HG02884 (cell line): Measurements from ENCODE around the gene AMPH.

Experiments used
- ATAC-seq: cut with Tn5 transposase; IDR thresholded peaks from one replicate; pipeline ENCODE4 v1.9.1; 2021; ENCODE audit warnings: mild to moderate bottlenecking, moderate library complexity; ENCODE audit not compliant: unreplicated experiment

Gene AMPH

GRCh38 chr7:38630720-38631673 lies at the start of gene AMPH:
AMPH (minus strand) TSS chr7:38631373; CDS start chr7:38631351, 22 bp downstream.
- no peak for ATAC-seq

- ATAC-seq = no peak
These were observed 48.2 kb upstream of the AMPH start for GRCh38 chr7:38679419-38679818.

- no peak for ATAC-seq
These were observed 47.5 kb upstream of the AMPH start for GRCh38 chr7:38678698-38679054.

- no peak for ATAC-seq
These were observed 47.0 kb upstream of the AMPH start for GRCh38 chr7:38677981-38678697.

GRCh38 chr7:38675494-38676106 lies 44.4 kb upstream of the AMPH start:
- no peak for ATAC-seq

- ATAC-seq = no peak
These were observed 43.3 kb upstream of the AMPH start for GRCh38 chr7:38674513-38674912.

- ATAC-seq = no peak
These were observed 42.6 kb upstream of the AMPH start for GRCh38 chr7:38673795-38674194.

- ATAC-seq = no peak
These were observed 41.0 kb upstream of the AMPH start for GRCh38 chr7:38671911-38672905.

GRCh38 chr7:38669965-38670520 lies 38.9 kb upstream of the AMPH start:
- no peak for ATAC-seq

- no peak for ATAC-seq
These were observed 33.8 kb upstream of the AMPH start for GRCh38 chr7:38664972-38665371.

GRCh38 chr7:38660427-38661099 lies 29.4 kb upstream of the AMPH start:
- peak; percentile 89 for ATAC-seq

- ATAC-seq = no peak
These were observed 28.8 kb upstream of the AMPH start for GRCh38 chr7:38659931-38660330.

- no peak for ATAC-seq
These were observed 27.7 kb upstream of the AMPH start for GRCh38 chr7:38658921-38659320.

- no peak for ATAC-seq
These were observed 25.8 kb upstream of the AMPH start for GRCh38 chr7:38656968-38657367.

- no peak for ATAC-seq
These were observed 24.9 kb upstream of the AMPH start for GRCh38 chr7:38655833-38656774.

- ATAC-seq = no peak
These were observed 6.8 kb upstream of the AMPH start for GRCh38 chr7:38637957-38638356.

- no peak for ATAC-seq
These were observed 1.2 kb upstream of the AMPH start for GRCh38 chr7:38632411-38632810.
